GM18858 (cell line): ENCODE data around the gene ADGRG6.

Experiments used
- ATAC-seq: cut with Tn5 transposase; IDR thresholded peaks from one replicate; pipeline ENCODE4 v1.9.1; 2021; ENCODE audit not compliant: unreplicated experiment

The ADGRG6 gene

GRCh38 chr6:142290851-142291250 lies 11.0 kb upstream of the ADGRG6 start:
- no peak for ATAC-seq

DNA sequence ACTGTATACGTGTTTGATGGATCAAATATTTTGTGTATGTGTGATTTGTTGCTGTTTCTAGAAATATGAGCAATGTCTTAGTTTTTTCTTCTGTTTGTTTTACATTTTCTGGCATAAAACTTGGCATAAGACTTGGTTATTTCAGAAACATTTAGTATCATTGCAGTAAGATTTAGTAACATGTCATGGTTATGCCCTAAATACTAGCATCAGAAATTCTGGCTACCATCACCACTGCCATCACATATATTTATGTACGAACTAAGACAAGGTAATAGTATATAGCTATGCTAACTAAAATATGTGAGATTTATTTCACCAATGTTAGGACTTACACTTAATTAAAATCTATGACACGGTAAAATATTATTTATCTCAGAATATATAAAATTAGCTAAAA lies 10.3 kb upstream of the ADGRG6 start:
- ATAC-seq: no peak

DNA sequence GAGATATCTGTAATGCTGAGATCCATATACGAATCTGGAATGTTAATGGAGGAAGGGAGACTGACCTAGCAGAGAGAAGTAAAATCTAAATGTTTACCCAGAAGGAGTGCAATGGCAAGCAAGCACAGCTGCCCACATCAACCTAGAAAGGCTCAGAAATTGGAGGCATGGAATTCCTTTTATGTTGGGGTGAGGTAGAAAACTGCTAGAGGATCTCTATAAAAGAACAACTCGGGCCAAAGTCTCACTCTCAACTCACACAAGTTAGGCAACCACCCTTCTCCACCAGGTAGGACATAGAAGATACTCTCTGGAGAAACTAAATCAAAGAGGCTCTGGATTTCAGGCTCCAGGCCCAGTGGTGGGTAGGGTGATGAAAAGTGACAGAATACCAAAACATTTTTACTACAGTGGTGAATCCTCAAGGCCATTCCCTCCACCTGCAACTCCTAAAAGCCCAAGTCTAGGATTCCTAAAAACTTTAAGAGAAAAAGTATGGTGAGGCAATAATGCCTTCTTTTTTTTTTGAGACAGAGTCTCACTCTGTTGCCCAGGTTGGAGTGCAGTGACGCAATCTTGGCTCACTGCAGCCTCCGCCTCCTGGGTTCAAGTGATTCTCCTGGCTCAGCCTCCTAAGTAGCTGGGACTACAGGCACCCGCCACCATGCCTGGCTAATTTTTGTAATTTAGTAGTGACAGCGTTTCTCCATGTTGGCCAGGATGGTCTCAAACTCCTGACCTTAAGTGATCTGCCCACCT lies 9.5 kb upstream of the ADGRG6 start:
- ATAC-seq: no peak

DNA sequence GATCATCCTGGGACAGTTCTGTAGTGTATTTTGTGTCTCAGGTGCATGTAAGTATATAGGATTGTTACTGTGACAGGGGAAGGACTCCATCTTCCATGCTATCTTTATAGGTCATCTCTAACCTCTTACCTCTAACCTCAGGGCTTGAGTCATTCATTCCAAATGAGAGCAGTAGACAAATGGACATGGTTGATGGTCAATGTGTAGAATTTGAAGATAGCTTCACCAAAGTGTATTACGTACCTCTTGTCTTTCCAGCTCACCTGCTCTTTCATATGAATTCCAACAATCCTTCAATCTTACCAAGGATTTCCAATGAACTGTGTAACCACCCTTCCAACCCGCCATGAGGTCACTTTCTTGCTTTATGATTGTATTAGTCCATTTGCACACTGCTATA lies 8.7 kb upstream of the ADGRG6 start:
- ATAC-seq: no peak

GRCh38 chr6:142294679-142295078 lies 7.1 kb upstream of the ADGRG6 start:
- ATAC-seq: no peak

DNA sequence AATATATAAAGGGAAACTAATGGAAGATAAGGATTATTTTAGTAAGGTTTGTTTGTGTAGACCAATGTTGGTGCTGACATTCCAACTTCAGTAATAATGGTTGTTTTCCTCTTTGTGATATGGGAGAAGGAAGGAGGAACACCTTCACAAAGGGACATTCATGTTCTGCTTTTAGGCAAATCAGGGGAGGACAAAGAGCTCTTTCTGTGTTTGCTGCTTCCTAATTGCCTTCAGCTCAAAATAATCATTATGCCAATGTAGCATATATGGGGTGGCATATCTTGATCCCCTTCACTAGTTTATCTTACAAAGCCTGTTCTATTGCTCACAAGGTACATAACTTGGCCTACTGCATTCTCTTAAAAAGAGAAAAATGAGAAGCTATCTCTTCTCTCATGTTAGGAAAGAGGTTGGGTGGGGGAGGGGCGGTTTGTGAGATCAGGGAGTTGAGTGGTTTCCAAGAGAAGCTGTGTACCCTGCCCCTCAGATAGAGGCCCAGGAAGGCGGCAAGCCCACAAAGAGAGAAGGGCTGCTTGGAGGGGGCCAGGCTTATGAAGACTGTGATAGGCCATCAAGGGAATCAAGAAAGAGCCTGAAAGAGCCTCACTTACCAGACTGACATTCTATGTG lies 4.7 kb upstream of the ADGRG6 start:
- ATAC-seq: no peak

DNA sequence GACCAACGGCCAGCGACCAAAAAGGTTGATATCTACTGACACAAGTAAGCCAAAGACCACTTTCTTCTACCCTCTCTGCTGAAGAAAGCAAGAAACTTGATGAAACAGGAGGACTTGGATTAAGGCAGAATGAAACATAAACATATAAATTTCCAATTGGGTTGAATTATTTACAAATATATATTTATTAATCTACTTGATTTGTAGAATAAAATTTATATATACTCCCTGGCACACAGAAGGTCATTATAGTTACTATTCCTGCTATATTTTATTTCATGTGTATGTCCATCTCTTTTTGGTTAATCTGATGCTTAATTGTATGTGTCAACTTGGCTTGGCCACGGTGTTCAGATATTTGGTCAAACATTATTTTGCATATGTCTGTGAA lies 4.2 kb upstream of the ADGRG6 start:
- no peak for ATAC-seq

GRCh38 chr6:142297996-142298753 lies 3.6 kb upstream of the ADGRG6 start:
- no peak for ATAC-seq

DNA sequence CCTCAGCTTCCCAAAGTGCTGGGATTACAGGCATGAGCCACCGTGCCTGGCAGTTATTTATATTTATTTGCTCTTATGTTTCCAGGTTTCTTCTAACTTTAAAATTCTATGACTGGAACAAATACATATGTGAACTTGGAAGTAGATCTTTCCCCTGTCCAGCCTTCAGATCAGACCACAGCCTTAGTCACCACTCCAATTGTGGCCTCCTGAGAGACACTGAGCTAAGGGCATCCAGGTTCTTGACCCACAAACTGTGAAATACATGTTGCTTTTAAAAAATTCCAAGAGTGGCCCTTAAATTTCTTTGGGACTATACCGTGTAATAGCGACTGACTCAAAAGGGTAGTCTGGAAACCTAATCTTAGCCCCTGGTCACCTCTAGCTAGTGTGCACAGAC lies 1.5 kb upstream of the ADGRG6 start:
- ATAC-seq: no peak

DNA sequence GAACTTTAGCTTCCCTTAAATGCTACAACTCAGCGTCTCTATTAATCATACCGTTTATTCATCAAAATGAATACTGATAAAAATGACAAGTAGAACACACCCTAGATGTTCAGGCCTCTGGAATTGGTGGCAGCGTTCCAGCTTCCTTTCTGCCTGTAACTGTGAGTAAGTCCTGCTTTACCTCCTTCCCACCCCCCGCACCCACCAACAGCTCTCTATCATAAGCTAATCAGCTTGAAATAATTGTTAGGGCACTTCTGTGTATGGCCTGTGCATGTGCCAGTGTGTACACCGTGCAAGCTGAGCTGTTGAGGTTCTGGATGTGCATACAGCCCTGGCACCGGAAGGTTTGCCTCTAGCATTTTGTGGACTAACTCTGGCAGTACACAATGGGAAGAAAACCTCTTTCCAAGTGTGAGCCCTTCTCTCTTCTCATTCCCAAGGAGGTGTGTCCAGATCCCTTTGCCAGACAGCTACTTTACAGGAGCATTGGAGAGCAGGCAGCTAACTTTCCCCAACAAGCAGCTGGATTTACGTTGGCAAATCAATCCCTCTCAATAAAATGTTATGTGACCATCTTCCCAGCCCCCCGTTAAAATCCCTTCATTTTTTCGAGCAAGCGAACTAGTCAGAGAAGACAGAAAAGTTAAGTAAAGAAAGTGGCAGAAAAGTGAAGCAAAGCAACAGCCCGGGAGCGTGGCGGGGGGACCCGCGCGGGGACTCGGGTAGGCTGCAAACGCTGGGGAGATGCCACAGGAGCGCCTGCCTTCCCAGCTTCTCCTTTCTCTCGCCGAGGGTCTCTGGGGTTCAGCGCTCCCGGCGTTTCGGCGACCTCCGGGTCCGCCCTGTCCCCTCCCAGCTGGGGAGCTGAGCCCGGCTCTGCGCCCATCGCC lies 803 bp upstream of the ADGRG6 start:
- no peak for ATAC-seq

DNA sequence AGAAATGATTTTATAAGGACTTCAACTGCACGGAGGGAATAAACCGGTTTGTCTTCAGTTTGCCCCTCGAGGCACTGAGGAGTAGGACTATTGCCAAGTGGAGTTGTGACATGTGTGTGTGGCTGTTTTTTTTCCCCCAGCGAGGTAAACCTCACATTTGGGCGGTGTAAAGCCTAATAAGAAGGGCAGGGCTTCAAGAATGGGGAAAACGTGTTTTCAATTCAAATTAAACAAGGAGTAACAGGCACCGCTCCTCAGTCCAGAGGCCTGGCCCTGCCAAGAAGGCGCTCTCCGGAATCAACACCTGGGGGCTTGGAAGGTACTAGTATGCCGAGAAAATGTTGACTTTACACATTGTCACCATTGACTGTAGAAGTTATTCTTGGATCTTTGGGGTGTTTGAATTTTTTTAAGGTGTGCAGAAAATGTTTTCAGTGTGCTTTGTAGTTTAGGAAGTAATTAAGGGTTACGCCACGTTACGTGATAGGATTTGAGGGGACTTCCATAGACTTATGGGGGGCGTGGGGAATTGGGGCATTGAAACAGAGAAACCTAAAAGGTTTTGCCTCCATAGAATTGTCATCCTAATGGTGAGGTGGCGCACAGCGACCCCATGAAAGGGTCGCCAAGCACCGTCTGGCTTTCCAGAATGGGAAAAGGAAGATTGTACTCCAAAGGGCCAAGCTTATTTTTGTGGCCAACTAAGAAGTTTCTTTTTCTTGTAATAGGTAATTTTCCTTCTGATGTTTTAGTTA lies 791 bp downstream of the ADGRG6 start:
- ATAC-seq: no peak

DNA sequence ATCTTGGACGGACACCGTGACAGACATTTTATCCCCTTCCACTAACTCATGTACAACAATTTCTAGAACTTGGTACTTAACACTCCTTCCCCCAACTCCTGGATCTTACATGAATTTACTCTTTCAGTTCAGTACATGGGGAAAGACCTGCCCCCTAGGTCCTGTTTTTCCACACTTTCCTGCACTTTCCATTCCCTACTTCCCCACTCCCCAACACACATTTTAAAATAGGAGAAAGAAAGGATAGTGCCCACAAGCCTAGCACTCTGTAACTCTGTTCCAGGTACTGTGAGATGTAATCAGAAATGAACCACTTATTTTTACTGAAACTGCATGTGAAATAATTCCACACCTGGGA lies 1.3 kb downstream of the ADGRG6 start:
- ATAC-seq: no peak

- no peak for ATAC-seq
Measured at GRCh38 chr6:142304241-142304640, 2.4 kb downstream of the ADGRG6 start.

- no peak for ATAC-seq
Measured at GRCh38 chr6:142306736-142307135, 4.9 kb downstream of the ADGRG6 start.

GRCh38 chr6:142307963-142308748 lies 6.3 kb downstream of the ADGRG6 start:
- no peak for ATAC-seq

DNA sequence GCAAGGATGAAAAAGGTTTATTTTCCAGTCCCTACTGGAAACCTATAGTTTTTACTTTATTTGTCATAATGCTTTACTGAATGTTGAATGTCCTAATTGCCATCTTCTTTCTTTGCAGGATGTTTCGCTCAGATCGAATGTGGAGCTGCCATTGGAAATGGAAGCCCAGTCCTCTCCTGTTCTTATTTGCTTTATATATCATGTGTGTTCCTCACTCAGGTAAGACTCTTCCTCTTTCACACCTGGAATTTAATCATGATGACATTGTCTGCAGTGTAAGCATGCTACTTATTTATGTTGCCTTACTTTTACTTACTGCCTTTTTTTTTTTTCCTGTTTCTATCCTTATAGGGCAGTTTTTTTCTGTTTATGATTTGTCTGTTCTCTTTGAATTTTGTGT lies 7.6 kb downstream of the ADGRG6 start:
- no peak for ATAC-seq

DNA sequence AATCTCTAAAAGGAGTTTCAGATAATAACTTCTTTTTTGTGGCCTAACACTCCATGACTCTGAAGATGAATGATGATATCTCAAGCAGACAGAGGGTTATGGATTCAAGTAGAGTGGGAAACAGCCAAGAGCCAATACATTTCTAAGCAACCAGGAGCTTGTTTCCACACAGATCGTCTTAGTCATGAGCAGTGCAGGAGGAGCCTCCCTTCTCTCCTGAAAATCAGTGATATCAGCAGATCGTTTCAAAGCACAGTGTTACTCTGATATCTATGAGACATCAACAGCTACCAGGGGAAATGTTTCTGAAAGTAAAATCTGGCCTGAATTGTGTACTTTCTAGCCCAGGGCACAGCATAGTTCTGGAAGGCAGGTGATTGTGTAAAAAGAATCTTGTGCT lies 11.5 kb downstream of the ADGRG6 start:
- no peak for ATAC-seq

DNA sequence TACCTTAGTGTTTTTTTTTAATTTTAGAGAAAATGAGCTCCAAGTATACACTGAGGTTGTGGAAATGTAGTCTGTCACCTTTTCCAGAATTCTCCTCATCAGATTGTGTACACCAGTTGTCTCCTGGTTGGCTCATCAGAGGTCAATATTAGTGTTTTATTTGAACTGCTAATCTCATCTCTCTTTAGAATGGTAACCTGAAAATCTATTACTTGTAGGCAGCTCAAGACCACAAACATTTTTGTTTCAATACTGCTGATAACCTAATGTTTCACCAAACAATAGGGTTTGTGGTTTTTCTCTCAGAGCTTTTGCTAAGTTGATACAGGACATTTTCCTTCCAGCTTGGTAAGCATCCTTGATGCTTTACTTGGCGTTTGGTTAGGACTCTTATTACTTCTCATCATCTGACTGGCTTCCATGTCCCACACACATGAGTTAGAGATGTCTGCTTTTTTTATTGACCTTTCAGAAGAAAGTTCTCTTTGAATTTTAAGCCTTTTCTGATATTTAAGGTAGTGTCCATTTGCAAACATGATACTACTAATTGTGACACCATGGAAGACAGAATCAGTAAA lies 15.1 kb downstream of the ADGRG6 start:
- ATAC-seq: no peak

DNA sequence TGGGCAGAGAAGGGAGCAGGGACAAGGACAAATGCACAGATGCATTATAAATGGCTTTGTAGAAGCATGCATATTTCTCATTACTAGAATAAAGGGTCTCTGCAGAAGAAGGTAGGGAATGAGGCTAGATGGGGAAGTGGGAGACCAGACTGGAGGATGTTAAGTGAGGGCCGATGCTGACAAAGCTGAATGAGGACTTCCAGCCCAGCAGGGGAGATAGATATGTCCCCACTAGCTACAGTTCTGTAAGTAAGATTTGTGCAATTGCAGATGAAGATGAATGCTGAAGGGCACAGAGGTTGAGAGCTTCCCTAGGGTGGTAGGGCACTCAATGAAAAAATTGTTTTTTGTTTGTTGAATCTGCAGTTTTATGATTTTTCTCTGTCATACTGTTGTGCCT lies 16.9 kb downstream of the ADGRG6 start:
- ATAC-seq: no peak
